ENCODE results near the gene LPCAT2. TPM values are rescaled to one million over a fixed set of nuclear protein-coding genes. Genes with fewer than 3 reads are reported as not detected.

The LPCAT2 gene
- 18.9 and 38.6 TPM in 2 replicates for total RNA-seq (ENCODE audit: low replicate concordance)
- long read RNA-seq, full-length matches to known transcripts = 7 of 39 reads
- long read RNA-seq, partial matches to known transcripts = 7 of 39 reads
- long read RNA-seq, other reads (novel, unspliced or antisense) = 25 of 39 reads

DNA sequence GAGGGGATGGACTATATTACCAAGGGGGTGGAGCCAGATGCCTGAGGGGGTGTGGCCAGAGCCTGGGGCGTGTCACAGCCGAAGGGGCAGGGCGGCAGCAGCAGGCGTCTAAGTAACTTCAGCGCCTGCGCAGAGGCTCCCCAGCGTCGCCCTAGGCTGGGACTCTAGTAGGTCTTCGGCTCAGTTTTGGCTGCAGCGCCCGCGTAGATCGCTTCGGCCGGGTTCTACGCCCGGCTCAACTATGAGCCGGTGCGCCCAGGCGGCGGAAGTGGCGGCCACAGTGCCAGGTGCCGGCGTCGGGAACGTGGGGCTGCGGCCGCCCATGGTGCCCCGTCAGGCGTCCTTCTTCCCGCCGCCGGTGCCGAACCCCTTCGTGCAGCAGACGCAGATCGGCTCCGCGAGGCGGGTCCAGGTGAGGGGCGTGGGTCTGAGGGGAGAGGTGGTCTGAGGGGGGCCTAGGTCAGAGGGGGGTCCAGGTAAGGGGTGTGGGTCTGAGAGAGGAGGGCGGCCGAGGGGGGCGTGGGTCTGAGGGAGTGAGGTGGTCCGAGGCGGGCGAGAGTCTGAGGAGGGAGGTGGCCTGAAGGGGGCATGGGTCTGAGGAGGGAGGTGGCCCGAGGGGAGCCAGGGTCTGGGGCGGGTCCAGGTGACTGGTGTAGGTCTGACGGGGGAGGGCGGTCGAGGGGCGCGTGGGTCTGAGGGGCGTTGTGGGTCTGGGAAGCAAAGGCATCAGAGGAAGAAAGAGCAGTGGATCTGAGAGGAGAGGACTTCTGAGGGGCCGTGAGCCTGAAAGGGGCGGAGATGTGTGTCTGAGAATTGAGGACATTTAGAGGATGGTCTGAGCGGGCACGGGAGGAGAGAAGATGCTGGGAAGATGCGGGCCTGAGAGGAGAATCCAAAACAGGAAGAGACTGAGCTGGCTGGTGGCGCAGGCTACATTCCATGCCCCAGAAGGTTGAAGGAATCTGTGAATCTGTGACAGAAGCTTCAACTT lies at the start of gene LPCAT2:
LPCAT2 (plus strand) TSS at position 132 of the 991 bp plus-strand sequence; CDS start at position 242, 110 bp downstream.
- peak within 1 kb of the TSS; percentile 88 for H3K4me3 Mint-ChIP-seq
- H3K27ac Mint-ChIP-seq = peak within 1 kb of the TSS; percentile 66
- peaks cover 4% of the 10 kb centered on the region for H3K27me3 Mint-ChIP-seq
- H3K4me1 Mint-ChIP-seq (ENCODE audit: unreplicated experiment) = peaks cover 6% of the 10 kb centered on the region
- H3K36me3 Mint-ChIP-seq = peaks cover 15% of the 10 kb centered on the region
- peak; percentile 86 for DNase-seq (ENCODE audit: extremely low spot score, unreplicated experiment)
- TF ChIP-seq CTCF (conservative IDR thresholded peaks at IDR 0.05) = no peak
- H3K9me3 Mint-ChIP-seq = peaks cover 17% of the 10 kb centered on the region

GRCh38 chr16:55462241-55462640 lies 46.6 kb upstream of the LPCAT2 start:
- Mint-ChIP-seq H3K4me1 (ENCODE audit: unreplicated experiment) (no peaks in the 10 kb centered on the region), H3K36me3 (no peaks in the 10 kb centered on the region), H3K27ac (no peak overlapping the region), H3K9me3 (no peaks in the 10 kb centered on the region), H3K4me3 (no peak overlapping the region), H3K27me3 (peaks cover 20% of the 10 kb centered on the region)
- TF ChIP-seq CTCF (conservative IDR thresholded peaks at IDR 0.05) = no peak
- no peak for DNase-seq (ENCODE audit: extremely low spot score, unreplicated experiment)

DNA sequence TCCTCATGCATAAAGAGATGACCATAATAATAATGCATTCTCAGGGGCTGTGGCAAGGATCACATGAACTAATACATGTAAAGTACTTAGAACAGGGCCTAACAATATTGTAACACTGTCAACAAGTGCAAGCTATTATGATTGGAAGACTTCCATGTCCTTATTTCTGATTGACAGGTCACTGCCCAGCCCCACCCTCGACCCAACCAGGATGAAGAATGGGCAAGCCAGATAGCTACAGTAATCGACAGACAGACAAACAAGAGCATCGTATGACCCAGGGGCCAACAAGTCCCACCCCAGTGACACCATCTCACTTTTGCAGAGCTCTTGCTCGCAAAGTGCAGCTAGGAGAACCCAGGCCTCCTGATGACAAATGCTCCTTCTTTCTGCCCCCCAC lies 44.5 kb upstream of the LPCAT2 start:
- no peak for TF ChIP-seq CTCF (conservative IDR thresholded peaks at IDR 0.05)
- H3K36me3 Mint-ChIP-seq = no peaks in the 10 kb centered on the region
- no peak overlapping the region for H3K4me3 Mint-ChIP-seq
- H3K27me3 Mint-ChIP-seq = peaks cover 13% of the 10 kb centered on the region
- no peaks in the 10 kb centered on the region for H3K4me1 Mint-ChIP-seq (ENCODE audit: unreplicated experiment)
- no peak for DNase-seq (ENCODE audit: extremely low spot score, unreplicated experiment)
- no peak overlapping the region for H3K27ac Mint-ChIP-seq
- no peaks in the 10 kb centered on the region for H3K9me3 Mint-ChIP-seq

DNA sequence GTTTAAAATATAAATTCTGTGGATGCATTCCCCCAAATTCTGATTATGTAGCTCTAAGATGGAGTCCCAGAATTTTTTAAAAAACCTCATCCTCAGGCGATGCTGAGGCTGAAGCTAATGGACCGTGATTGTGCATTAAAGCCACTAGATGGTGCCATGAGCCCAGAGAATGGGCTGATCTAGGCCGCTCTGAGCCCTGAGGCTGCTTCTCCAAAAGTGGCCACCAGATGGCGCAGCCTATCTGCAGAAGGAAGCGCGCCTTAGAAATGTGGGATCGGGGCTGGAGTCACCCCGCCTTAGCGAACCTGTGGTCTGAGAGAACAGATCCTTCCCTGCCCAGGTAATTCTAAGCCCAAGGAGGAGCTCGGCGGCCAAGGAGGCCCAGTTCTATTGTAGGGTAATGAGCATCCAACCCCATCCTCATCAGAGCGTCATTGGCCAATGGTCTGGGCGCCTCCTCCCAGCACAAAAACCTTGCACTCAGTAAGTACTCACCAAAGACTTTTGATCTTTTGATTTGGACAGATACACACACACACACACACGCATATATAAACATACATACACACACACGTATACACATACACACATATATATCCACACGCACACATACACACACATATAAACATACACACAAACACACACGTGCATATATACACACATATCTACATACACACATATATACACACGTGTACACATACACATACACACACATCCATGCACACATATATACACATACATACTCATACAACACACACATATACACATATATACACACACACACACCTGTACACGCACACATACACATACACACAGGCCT lies 43.6 kb upstream of the LPCAT2 start:
- DNase-seq (ENCODE audit: extremely low spot score, unreplicated experiment) = peak; percentile 91
- TF ChIP-seq CTCF (conservative IDR thresholded peaks at IDR 0.05) = peak; percentile 100
- peaks cover 10% of the 10 kb centered on the region for H3K27me3 Mint-ChIP-seq
- H3K9me3 Mint-ChIP-seq = no peaks in the 10 kb centered on the region
- H3K27ac Mint-ChIP-seq = no peak overlapping the region
- H3K4me3 Mint-ChIP-seq = no peak overlapping the region
- no peaks in the 10 kb centered on the region for H3K36me3 Mint-ChIP-seq
- no peaks in the 10 kb centered on the region for H3K4me1 Mint-ChIP-seq (ENCODE audit: unreplicated experiment)

- TF ChIP-seq CTCF (conservative IDR thresholded peaks at IDR 0.05) = no peak
- Mint-ChIP-seq H3K27ac (no peak overlapping the region), H3K4me3 (no peak overlapping the region), H3K27me3 (peaks cover 11% of the 10 kb centered on the region), H3K4me1 (ENCODE audit: unreplicated experiment) (no peaks in the 10 kb centered on the region), H3K9me3 (peaks cover 1% of the 10 kb centered on the region), H3K36me3 (no peaks in the 10 kb centered on the region)
- DNase-seq (ENCODE audit: extremely low spot score, unreplicated experiment) = no peak
These were observed 42.7 kb upstream of the LPCAT2 start for GRCh38 chr16:55466209-55466608.

Measured in type B pancreatic cell (in vitro differentiated cells).